MCF 10A (cell line): ENCODE data around the gene C10orf143. TPM values are rescaled to one million over a fixed set of nuclear protein-coding genes. Genes with fewer than 3 reads are reported as not detected.
"Not testable (repeated sequence)": the region's sequence is repeated elsewhere in the genome, so short reads cannot be mapped to it uniquely, and the experiment has no call there.

ENCODE experiments used
- BruUV-seq: library from RNA; stranded (reverse); fragments of 400-500 nt; replicated peaks from 2 replicates; lab custom pipeline; 2021; lab: Mats Ljungman, UMichigan
- CTCF ChIA-PET: fragments of 300-600 bp; sonication (Branson Sonifier 250); formaldehyde crosslinking; extraction: SDS; loops from one replicate; lab custom pipeline; 2021; ENCODE audit warnings: antibody characterized with exemption, inconsistent platforms; lab: Yijun Ruan, JAX
- POLR2A ChIA-PET: fragments of 300-600, 350-650 bp; sonication (Branson Sonifier 250); formaldehyde crosslinking; extraction: SDS; loops from one replicate; lab custom pipeline; 2020; ENCODE audit warnings: antibody characterized with exemption, inconsistent platforms; lab: Yijun Ruan, JAX
- DNase-seq: peaks from one replicate; pipeline ENCODE4 v3.0.0-alpha.2; 2018; ENCODE audit not compliant: unreplicated experiment
- H3K27ac Mint-ChIP-seq: one replicate; pipeline ENCODE4 v1.8.0; 2022; ENCODE audit warnings: mild to moderate bottlenecking, low read depth, mixed read lengths; ENCODE audit not compliant: unreplicated experiment
- H3K27me3 Mint-ChIP-seq: one replicate; pipeline ENCODE4 v1.8.0; 2022; ENCODE audit warnings: mixed read lengths; ENCODE audit not compliant: insufficient read depth, unreplicated experiment
- H3K36me3 Mint-ChIP-seq: one replicate; pipeline ENCODE4 v1.8.0; 2022; ENCODE audit warnings: mild to moderate bottlenecking, moderate library complexity, mixed read lengths; ENCODE audit not compliant: insufficient read depth, unreplicated experiment
- H3K4me1 Mint-ChIP-seq: one replicate; pipeline ENCODE4 v1.8.0; 2022; ENCODE audit warnings: mixed read lengths; ENCODE audit not compliant: insufficient read depth, unreplicated experiment
- H3K4me3 Mint-ChIP-seq: one replicate; pipeline ENCODE4 v1.8.0; 2022; ENCODE audit warnings: mild to moderate bottlenecking, moderate library complexity, mixed read lengths; ENCODE audit not compliant: unreplicated experiment
- H3K9me3 Mint-ChIP-seq: one replicate; pipeline ENCODE4 v1.8.0; 2022; ENCODE audit warnings: mixed read lengths; ENCODE audit not compliant: unreplicated experiment
- intact Hi-C: fragments of 100-400 bp; cut with micrococcal nuclease; formaldehyde crosslinking; loops from 2 replicates; pipeline ENCODE4 v1.14.1; 2022
- total RNA-seq: library from RNA; stranded (reverse); gene quantifications from 2 replicates; pipeline ENCODE4 v1.2.3, GENCODE V29; 2022
- TF ChIP-seq, protein P1 (sequence below): fragments of 200-600 bp; IDR thresholded peaks from one replicate; pipeline ENCODE4 v1.8.0; 2022; ENCODE audit warnings: antibody characterized with exemption, mild to moderate bottlenecking; ENCODE audit not compliant: unreplicated experiment

The C10orf143 gene
- total RNA-seq, 1 experiment from 2014 or later = 4.9 TPM

DNA sequence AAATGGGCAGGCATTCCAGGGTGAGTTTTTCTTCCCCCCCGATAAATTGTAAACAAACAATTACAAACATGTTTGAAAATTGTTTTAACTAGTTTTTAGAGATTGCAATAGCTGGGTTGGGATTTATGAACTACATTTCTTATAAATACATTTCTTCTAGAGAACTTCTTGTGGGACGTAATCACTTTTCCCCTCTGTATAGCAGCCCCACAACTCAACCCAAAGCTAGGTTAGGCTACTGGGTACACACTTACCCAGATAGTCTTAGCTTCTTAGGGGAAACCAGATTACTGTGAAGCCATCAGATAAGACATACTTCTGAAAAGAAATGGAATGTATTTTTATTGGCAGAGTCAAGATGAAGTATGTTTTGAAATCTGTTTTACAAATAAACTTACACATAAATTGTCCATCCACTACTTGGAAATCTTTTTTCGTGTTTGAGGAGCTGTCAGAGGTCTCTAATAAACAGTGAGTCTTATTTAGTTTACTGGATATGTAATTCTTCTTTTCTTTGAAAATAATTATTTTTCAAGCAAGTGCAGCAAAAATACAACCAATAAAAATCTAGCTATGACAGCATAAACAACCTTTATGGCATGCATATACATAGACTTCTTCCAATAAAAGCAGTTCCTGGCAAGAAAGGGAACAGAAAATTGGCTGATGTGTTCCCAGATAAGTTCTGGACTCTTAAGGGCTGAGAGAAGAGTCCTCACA lies 17.6 kb upstream of the C10orf143 start:
- intact Hi-C loops = loop anchor here (5.0 kb wide), 1 partner anchor 1861 kb away; no protein-coding TSS in a partner anchor
- CTCF ChIA-PET = interaction anchor here (0.5 to 5.6 kb wide), 23 partner anchors 9 to 1922 kb away, joined by 3 to 64 read pairs (median 4); partner anchors contain the start of genes C10orf143 and GLRX3
- no peak for DNase-seq
- TF ChIP-seq, protein P1, sequence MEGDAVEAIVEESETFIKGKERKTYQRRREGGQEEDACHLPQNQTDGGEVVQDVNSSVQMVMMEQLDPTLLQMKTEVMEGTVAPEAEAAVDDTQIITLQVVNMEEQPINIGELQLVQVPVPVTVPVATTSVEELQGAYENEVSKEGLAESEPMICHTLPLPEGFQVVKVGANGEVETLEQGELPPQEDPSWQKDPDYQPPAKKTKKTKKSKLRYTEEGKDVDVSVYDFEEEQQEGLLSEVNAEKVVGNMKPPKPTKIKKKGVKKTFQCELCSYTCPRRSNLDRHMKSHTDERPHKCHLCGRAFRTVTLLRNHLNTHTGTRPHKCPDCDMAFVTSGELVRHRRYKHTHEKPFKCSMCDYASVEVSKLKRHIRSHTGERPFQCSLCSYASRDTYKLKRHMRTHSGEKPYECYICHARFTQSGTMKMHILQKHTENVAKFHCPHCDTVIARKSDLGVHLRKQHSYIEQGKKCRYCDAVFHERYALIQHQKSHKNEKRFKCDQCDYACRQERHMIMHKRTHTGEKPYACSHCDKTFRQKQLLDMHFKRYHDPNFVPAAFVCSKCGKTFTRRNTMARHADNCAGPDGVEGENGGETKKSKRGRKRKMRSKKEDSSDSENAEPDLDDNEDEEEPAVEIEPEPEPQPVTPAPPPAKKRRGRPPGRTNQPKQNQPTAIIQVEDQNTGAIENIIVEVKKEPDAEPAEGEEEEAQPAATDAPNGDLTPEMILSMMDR = no peak
- BruUV-seq = no TSS peak
- no peak overlapping the region for H3K27ac Mint-ChIP-seq
- no peaks in the 10 kb centered on the region for H3K27me3 Mint-ChIP-seq
- POLR2A ChIA-PET = interaction anchor here (0.7 to 3.8 kb wide), 5 partner anchors 9 to 1032 kb away, joined by 3 to 43 read pairs (median 3); partner anchors contain the start of genes C10orf143 and GLRX3
- no peak overlapping the region for H3K4me3 Mint-ChIP-seq
- peaks cover 6% of the 10 kb centered on the region for H3K4me1 Mint-ChIP-seq
- H3K36me3 Mint-ChIP-seq = no peaks in the 10 kb centered on the region
- no peaks in the 10 kb centered on the region for H3K9me3 Mint-ChIP-seq

DNA sequence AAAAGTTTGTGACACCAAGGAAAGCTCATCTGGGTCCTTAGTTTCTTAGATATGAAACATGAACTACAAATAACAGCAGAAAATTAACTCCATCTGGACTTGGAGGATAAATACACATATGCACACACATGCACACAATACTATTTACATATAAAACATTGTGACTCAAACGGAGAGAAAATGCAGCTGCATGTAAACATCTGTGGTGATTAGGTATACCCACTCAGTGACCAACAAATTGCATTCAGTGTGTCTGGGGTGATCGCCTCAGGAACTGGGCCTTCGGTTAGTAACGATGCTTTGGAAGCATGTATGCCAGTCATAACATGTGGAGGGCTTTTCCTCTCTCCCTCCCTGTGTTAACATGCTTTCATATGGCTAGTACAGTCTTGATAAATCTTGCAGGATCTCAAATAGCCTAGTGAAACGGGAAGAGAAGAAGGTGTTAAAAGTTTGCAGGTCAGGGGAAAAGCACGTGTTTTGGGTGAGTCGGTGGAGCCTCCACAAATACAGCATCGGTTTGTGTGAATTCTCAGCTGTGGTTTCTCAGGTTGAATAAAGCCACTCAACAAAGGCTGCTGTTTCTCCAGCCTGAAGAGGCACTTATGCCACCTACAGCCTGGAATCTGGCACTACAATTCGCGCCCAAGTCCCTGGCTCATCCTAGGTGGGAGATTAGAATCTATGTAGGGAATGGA lies 16.9 kb upstream of the C10orf143 start:
- peaks cover 6% of the 10 kb centered on the region for H3K4me1 Mint-ChIP-seq
- intact Hi-C loops = loop anchor here (1.0 to 5.0 kb wide), 3 partner anchors 275 to 1860 kb away; no protein-coding TSS in a partner anchor
- no peaks in the 10 kb centered on the region for H3K36me3 Mint-ChIP-seq
- no peaks in the 10 kb centered on the region for H3K9me3 Mint-ChIP-seq
- no peak overlapping the region for H3K4me3 Mint-ChIP-seq
- H3K27me3 Mint-ChIP-seq = no peaks in the 10 kb centered on the region
- no peak overlapping the region for H3K27ac Mint-ChIP-seq
- CTCF ChIA-PET = interaction anchor here (0.6 to 5.6 kb wide), 28 partner anchors 10 to 1867 kb away, joined by 3 to 64 read pairs (median 4); partner anchors contain the start of genes C10orf143 and GLRX3
- DNase-seq = peak; percentile 73
- POLR2A ChIA-PET = interaction anchor here (0.6 to 3.8 kb wide), 6 partner anchors 10 to 1084 kb away, joined by 3 to 43 read pairs (median 3); partner anchors contain the start of genes C10orf143 and GLRX3
- no TSS peak for BruUV-seq
- TF ChIP-seq, protein P1 = peak; percentile 87

GRCh38 chr10:130121486-130122079 lies 11.0 kb upstream of the C10orf143 start:
- TF ChIP-seq, protein P1 = no peak
- Mint-ChIP-seq H3K4me3 (no peak overlapping the region), H3K27me3 (no peaks in the 10 kb centered on the region), H3K4me1 (no peaks in the 10 kb centered on the region), H3K36me3 (no peaks in the 10 kb centered on the region), H3K9me3 (peaks cover 8% of the 10 kb centered on the region), H3K27ac (peak overlapping the region; percentile 39)
- DNase-seq = no peak
- intact Hi-C loops = no loop called here
- ChIA-PET POLR2A (interaction anchor here (0.9 to 2.0 kb wide), 2 partner anchors 10 to 15 kb away, joined by 3 to 8 read pairs; partner anchors contain the start of genes C10orf143 and GLRX3), CTCF (interaction anchor here (0.5 to 2.5 kb wide), 5 partner anchors 9 to 1990 kb away, joined by 4 to 7 read pairs (median 4); no protein-coding TSS in a partner anchor)
- no TSS peak for BruUV-seq

GRCh38 chr10:130117535-130117934 lies 6.9 kb upstream of the C10orf143 start:
- intact Hi-C loops, H3K4me1 Mint-ChIP-seq, H3K36me3 Mint-ChIP-seq, H3K9me3 Mint-ChIP-seq, DNase-seq, H3K4me3 Mint-ChIP-seq, H3K27ac Mint-ChIP-seq, POLR2A ChIA-PET, H3K27me3 Mint-ChIP-seq, BruUV-seq: not testable (repeated sequence)
- CTCF ChIA-PET = interaction anchor here (0.6 to 1.2 kb wide), 4 partner anchors 8 to 12 kb away, joined by 3 to 4 read pairs (median 3); no protein-coding TSS in a partner anchor

GRCh38 chr10:130116942-130117341 lies 6.3 kb upstream of the C10orf143 start:
- intact Hi-C loops, DNase-seq, BruUV-seq, H3K9me3 Mint-ChIP-seq, H3K27me3 Mint-ChIP-seq, H3K27ac Mint-ChIP-seq, H3K4me3 Mint-ChIP-seq, H3K4me1 Mint-ChIP-seq, H3K36me3 Mint-ChIP-seq: not testable (repeated sequence)
- ChIA-PET POLR2A (interaction anchor here (1.1 kb wide), 1 partner anchor 19 kb away, joined by 3 read pairs; the partner anchor contains the start of gene GLRX3), CTCF (interaction anchor here (0.6 to 1.0 kb wide), 4 partner anchors 10 to 47 kb away, joined by 3 read pairs; no protein-coding TSS in a partner anchor)
